ENCODE measurements around the gene SLC25A43.
"Not testable (repeated sequence)": the region's sequence is repeated elsewhere in the genome, so short reads cannot be mapped to it uniquely, and the experiment has no call there.

SLC25A43 gene

DNA sequence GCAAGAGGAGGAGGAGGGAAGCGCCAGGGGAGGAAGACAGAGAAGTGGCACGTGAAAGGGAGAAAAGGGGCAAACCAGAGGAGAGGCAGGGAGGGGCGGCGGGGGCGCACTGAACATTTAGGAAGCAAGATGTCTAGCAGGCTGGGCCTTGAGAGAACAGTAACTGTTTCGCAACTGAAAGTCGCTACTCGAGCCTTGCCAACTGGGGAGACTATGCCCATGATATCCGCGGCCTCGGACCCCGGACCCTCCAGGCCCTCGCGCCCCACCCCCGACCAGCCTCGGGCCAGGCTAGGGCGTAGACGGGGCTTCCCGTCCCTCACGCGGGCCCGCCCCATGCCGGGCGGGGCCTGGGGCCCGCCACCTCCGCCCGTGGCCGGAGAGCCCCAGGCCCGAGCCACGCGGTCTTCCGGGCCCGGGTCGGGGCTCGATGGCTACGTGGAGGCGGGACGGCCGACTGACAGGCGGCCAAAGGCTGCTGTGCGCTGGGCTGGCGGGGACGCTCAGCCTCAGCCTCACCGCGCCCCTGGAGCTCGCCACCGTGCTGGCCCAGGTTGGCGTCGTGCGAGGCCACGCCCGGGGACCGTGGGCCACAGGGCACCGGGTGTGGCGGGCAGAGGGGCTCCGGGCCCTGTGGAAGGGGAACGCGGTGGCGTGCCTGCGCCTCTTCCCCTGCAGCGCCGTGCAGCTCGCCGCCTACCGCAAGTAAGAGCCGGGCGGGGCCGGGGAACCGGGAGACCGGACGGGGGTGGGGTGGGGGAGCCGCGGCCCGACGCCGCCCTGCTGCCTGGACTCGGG, at the start of gene SLC25A43:
Gene SLC25A43, plus strand, starts transcription at position 363 of the 798 bp plus-strand sequence. Its CDS starts 68 bp downstream, at position 431.
- FAIRE-seq (no peak), DNase-seq (ENCODE audit: low spot score) (no peak)

DNA sequence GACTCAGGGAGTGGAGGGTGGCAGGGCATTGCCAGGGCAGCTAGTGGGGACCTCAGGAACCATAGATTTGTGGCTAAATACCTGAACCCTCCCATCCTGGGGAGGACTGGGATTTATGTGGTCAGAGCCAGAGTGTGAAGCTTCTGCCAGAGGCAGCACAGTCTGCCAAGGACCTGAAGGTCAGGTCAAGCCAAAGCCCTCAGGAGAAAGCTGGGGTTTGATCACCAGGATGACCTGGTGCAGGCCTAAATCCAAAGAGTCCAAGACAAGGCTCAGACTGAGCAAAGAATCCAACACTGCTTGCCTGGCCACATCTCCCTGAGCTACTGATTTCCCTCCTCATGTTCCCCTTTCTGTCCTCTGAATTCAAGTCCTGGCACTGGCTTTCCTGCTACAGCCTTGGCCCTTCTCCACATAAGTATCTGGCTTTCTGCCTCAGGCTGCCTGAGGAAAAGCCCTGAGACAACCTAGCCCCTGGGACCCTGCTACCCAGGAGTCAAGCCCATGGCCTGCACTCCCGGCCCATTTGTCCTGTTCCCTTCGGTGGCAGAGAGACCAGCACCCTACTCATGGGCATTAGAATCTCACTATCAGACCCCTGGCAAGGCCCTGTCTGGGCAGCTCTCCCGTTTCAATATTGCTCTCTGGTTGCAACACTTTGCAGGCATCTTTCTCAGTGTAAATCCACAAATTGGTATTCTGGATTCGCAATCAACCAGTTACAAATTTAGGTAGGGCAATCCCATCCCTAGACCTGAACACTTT, 39.3 kb upstream of the SLC25A43 start:
- FAIRE-seq (no peak), DNase-seq (ENCODE audit: low spot score) (no peak)

DNA sequence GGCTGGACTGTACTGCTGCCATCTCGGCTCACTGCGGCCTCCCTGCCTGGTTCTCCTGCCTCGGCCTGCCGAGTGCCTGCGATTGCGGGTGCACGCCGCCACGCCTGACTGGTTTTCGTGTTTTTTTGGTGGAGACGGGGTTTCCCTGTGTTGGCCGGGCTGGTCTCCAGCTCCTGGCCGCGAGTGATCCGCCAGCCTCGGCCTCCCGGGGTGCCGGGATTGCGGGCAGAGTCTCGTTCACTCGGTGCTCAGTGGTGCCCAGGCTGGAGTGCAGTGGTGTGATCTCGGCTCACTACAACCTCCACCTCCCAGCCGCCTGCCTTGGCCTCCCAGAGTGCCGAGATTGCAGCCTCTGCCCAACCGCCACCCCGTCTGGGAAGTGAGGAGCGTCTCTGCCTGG, 37.7 kb upstream of the SLC25A43 start:
- DNase-seq (ENCODE audit: low spot score); FAIRE-seq: not testable (repeated sequence)

DNA sequence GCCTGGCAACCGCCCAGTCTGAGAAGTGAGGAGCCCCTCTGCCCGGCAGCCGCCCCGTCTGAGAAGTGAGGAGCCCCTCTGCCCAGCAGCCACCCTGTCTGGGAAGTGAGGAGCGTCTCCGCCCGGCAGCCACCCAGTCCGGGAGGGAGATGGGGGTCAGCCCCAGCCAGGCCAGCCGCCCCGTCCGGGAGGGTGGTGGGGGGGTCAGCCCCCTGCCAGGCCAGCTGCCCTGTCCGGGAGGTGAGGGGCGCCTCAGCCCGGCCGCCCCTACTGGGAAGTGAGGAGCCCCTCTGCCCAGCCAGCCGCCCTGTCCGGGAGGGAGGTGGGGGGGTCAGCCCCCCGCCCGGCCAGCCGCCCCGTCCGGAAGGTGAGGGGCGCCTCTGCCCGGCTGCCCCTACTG, 37.1 kb upstream of the SLC25A43 start:
- not testable (repeated sequence) for DNase-seq (ENCODE audit: low spot score); FAIRE-seq

DNA sequence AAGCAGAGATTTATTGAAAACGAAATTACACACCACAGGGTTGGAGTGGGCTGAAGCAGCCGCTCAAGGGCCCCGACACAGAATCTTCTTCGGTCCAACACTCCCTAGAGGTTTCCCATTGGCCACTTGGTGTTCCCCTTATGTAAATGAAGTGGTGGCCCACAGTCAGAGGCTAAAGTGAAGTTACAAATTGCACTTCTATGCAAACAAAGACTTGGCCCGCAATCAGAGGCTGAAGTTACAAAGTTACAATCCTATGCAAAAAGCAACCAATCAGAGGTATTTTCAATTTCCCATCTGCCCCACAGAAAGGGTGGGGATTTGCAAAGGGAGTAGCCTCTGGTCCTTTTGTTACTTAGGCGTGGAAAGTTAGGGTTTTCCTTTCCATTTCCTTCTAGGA, 35.7 kb upstream of the SLC25A43 start:
- FAIRE-seq (no peak), DNase-seq (ENCODE audit: low spot score) (no peak)

DNA sequence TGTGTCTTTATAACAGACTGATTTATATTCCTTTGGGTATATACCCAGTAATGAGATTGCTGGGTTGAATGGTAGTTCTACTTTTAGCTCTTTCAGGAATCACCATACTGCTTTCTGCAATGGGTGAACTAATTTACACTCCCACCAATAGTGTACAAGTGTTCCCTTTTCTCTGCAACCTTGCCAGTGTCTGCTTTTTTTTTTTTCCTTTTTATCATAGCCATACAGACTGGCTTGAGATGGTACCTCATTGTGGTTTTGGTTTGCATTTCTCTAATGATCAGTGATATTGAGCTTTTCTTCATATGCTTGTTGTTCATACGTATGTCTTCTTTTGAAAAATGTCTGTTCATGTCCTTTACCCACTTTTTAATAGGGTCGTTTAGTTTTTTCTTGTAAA, 27.3 kb upstream of the SLC25A43 start:
- not testable (repeated sequence) for FAIRE-seq; DNase-seq (ENCODE audit: low spot score)

DNA sequence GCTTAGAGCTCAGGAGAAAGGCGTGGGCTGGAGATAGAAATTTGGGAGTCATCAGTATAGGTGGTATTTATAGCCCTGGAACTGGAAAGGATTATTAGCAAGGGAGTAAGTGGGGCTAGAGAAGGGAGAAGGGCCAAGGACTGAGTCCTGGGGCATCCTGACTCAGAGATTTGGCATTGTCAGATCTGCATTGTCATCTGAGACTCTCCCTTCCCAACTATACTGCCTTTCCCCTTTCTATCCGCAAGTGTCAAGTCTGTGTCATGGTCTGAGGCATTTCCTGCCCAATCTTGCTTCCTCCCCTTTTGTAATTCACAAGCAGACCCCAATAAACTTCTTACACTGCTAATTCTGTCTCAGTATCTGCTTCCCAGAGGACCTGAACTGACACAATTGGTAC, 24.4 kb upstream of the SLC25A43 start:
- FAIRE-seq, result no peak
- no peak for DNase-seq (ENCODE audit: low spot score)

DNA sequence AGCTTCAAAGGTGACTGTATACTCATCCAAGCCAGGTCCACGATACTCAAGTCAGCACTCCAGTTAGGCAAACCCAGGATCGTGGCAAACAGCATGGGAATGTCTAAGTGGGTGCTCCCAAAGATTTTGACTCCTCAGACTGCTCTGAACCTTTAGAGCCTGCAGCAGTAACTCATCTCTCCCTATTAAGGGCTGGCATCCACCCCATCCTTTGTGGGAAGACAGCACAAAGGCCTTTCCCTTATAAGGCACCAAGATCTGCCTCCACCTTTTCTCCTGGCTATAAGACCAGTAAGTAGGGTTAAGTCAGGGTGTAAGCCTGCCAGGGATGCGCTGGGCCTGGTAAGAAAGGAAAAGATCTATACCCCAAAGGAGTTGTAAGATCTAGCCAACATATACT, 23.6 kb upstream of the SLC25A43 start:
- no peak for DNase-seq (ENCODE audit: low spot score)
- FAIRE-seq, result no peak

DNA sequence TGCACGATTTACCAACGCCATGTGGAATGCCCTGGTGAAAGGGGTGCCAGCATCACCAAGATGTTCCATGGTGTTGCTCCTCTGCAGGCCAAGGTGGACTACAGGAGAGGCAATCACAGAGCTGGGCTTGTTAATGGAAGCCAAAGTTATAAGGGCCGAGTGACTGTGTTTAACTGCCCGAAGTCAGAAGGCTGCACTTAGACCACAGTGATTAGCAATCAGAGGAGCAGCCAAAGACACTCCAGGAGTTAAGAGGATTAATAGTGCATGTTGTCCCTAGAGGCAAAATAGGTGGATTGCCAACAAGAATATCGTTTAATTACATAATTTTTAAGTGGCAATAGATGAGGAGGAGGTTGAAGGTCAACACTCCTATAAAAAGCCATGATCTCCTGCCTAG, 22.8 kb upstream of the SLC25A43 start:
- FAIRE-seq (no peak), DNase-seq (ENCODE audit: low spot score) (no peak)

DNA sequence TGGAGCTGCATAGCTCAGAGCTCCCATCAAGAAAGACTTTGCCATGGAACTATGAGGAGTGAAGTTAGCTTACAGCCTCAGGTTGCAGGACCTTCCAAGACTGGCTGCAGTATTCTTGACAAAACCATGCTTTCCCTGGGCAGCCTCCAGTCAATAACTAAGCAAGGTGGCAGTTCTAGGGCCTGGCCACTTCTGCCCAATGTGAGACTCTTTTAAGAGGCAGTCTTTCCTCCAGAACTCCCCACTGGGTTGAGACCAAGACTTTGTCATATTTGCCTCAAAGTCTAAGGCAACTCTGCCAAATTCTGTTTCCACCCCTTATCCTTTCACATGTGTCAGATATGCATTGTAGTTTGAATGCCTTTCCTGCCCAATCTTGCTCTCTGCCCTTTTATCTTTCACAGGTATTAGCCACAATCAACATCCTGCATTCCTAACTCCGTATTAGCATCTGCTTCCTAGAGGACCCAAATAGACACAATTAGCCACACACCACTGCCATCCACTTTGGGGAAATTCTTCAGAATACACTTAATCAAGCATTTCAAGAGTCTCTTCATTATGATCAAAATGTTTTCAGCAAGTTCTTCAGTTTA, 17.7 kb upstream of the SLC25A43 start:
- FAIRE-seq (no peak), DNase-seq (ENCODE audit: low spot score) (no peak)

DNA sequence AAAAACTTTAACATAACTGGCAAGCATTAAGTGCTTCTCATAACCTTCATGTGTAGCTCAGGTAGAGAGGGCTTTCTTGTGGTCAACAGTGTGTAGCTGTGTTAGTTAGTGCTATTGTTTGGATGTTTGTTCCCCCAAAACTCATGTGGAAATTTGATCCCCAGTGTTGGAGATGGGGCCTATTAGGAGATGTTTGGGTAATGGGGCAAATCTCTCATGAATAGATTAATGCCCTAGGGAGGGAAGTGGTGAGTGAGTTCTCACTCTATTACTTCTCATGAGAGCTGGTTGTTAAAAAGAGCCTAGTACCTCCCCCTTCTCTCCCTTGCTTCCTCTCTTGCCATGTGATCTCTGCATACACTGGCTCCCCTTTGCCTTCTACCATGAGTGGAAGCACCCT, 16.5 kb upstream of the SLC25A43 start:
- FAIRE-seq (no peak), DNase-seq (ENCODE audit: low spot score) (no peak)

DNA sequence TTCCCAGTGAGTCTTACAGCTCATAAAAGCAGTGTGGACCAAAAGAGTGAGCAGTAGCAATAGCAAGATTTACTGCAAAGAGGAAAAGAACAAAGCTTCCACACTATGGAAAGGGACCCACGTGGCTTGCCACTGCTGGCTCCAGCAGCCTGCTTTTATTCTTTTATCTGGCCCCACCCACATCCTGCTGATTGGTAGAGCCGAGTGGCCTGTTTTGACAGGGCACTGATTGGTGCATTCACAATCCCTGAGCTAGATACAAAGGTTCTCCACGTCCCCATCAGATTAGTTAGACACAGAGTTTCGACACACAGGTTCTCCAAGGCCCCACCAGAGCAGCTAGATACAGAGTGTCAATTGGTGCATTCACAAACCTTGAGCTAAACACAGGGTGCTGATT, 12.5 kb upstream of the SLC25A43 start:
- DNase-seq (ENCODE audit: low spot score); FAIRE-seq: not testable (repeated sequence)

DNA sequence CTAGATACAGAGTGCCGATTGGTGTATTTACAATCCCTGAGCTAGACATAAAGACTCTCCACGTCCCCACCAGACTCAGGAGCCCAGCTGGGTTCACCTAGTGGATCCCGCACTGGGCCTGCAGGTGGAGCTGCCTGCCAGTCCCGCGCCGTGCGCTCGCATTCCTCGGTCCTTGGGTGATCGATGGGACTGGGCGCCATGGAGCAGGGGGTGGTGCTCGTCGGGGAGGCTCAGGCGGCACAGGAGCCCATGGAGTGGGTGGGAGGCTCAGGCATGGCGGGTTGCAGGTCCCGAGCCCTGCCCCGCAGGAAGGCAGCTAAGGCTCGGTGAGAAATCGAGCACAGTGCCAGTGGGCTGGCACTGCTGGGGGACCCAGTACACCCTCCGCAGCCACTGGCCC, 11.7 kb upstream of the SLC25A43 start:
- not testable (repeated sequence) for FAIRE-seq; DNase-seq (ENCODE audit: low spot score)

DNA sequence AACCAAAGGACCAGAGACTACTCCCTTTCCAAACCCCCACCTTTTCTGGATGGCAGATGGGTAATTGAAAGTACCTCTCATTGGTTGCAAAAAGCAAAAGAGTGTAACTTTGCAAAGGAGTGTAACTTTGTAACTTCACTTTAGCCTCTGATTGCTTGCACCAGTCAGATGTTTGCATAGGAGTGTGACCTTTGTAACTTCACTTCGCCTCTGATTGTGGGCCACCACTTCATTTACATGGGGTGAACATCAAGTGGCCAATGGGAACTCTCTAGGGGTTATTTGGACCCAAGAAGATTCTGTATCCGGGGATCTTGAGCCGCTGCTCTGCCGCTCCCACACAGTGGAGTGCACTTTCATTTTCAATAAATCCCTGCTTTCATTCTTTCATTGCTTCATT, 9.9 kb upstream of the SLC25A43 start:
- FAIRE-seq, result no peak
- no peak for DNase-seq (ENCODE audit: low spot score)

DNA sequence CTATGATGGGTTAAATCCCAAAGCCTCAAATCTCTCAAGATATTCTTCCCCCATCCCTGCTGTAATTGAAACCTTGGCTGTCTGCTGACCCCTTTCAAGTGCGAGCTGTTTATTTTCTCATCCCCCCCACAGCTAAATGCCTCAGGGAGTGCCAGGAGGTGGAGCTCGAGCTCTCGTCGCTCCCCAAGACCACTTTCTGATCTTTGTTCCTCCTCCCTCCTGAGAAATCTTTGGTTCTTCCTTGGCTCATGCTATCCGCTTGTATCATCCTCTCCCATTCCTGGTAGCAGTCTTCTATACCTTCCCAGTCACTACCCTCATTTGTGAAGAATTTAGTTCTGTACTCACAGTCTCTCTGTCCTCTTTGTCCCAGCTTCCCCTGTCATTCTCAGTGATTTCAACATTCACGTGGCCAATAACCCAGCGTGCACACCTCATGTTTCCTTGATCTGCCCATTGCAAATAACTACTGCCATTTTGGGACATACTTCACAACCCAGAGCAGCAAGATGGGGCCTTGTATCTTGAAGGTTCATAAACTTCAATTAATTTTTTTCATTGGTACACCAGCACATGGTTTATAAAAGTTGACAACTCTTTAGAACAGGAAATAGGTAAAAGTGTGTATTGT, 9.2 kb upstream of the SLC25A43 start:
- DNase-seq (ENCODE audit: low spot score) (no peak), FAIRE-seq (no peak)

DNA sequence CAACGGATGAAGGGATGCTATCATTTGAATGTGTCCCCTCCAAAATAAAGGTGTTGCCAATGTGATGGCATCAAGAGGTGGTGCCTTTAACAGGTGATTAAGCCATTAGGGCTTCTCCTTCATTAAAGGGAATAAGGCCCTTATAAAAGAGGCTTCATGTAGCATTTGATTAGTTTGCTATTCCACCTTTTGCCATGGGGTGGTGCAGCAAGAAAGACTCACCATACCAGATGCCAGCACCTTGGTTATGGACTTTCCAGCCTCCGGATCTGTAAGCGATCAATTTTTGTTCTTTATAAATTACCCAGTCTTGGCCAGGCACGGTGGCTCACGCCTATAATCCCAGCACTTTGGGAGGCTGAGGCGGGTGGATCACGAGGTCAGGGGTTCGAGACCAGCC, 7.9 kb upstream of the SLC25A43 start:
- DNase-seq (ENCODE audit: low spot score), result no peak

DNA sequence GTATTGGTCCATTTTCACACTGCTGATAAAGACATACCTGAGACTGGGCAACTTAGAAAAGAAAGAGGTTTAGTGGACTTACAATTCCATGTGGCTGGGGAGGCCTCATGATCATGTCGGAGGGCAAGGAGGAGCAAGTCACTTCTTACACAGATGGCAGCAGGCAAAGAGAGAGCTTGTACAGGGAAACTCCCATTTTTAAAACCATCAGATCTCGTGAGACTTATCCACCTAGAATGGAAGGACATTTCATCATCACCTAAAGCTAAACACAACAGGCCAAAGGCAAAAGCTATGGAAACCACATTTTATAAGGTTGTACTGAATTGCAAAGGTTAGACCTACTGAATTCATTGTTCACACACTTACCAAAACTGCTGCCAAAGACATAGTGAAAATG, 6.0 kb upstream of the SLC25A43 start:
- FAIRE-seq (no peak), DNase-seq (ENCODE audit: low spot score) (no peak)

More for the DNA sequence above, 7.9 kb upstream of the SLC25A43 start:
- FAIRE-seq, result no peak

DNA sequence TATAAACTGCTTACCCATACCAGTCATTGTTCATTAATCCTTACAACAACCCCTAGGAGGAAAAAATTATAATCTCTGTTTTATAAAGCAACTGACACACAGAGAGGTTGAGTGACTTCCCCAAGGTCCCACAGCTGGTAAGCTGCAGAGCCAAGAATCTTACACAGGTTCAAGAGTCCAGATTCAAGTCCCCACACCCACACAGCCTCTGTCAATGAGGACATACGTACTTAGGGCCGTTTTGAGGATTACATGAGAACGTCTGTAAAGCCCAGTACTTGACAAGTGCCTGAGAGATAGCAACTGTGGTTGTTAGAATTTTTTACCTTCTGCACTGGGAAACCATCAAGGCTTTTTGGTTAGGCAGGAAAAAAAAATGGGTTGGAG, 556 bp upstream of the SLC25A43 start:
- DNase-seq (ENCODE audit: low spot score), result no peak
- no peak for FAIRE-seq

DNA sequence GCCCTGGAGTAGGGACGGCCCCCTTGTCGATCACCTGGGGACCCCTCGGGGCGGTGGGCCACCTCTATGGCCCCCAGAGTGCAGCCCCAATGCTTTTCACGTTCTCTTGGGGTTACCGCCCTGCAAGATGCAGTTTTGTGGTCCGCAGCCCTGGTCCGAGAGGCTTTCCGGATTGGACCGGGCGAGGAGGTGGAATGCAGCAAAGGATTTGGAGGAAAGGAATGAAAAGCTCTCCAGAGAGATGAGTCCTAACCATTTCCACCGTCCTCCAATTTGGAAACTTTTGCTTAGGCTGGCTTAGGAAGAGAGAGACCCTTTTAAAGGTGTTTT, 601 bp downstream of the SLC25A43 start:
- FAIRE-seq (no peak), DNase-seq (ENCODE audit: low spot score) (no peak)

DNA sequence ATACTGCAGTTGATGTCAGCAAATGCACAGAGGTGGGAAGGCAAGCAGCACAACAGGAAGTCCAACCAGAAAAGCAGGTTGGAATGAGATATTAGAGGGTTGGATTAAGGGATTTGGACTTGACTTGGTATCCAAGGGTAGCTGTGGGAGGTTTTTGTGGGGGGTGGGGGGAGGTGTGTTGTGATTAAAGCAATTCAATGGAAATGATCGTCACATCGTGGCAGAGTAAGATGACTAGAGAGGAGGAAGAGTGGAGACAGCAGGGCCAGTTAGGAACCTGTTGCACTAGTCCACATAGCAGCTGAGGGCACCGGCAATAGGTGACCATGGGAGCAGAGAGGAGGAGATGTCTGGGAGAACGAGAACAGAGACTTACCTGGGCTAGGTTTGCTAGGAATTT, 2.4 kb downstream of the SLC25A43 start:
- no peak for DNase-seq (ENCODE audit: low spot score)
- FAIRE-seq, result no peak

DNA sequence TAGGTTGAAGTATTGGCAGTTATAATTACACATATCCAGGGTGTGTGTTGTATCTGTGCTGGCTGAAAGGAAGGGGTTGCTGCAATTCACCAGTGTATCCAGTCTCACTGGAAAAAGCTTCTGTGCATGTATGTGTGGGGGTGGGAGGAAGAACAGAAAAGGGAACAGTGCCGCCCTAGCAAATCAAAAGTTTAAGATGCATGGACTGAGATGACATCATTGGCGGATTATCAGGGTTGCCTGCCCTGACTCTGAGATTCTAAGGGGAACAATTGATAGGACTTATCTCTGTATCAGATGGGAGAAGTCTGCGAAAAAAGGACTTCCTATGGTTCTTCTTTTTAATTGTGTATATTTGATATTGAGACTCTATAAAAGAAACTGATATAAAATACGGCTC, 3.5 kb downstream of the SLC25A43 start:
- DNase-seq (ENCODE audit: low spot score), result no peak
- FAIRE-seq, result no peak

DNA sequence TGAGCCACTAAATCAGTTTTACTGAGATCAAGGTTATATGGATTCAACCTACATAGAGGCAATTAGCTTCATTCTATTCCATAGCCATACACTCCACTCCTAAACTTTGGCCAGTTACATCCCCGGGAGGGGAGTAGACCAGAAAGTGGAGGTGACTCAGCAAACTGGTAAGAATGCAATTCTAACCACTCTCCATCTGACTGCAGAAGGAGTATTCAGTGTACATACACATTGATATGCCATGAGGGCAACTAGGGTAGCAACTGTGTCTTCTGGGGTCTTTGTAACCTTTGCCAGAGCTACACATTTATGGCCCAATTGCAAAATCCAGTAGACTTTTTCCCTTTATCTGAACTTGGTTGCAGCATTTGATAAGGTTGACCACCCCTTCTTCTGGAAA, 7.6 kb downstream of the SLC25A43 start:
- FAIRE-seq (peak; percentile 64), DNase-seq (ENCODE audit: low spot score) (peak; percentile 23)
